Natural killer cell (primary cell): Measurements from ENCODE around the gene SLC26A1. TPM values are rescaled to one million over a fixed set of nuclear protein-coding genes. Genes with fewer than 3 reads are reported as not detected.
A peak's percentile ranks its signal among the peaks of the same experiment; 100 is the strongest.

Experiments used
- ATAC-seq, 3 donors: fragments of 150-1000 bp in 2 of 3; fragments of 200-7000 bp in 1 of 3; cut with Tn5 transposase; 1 replicate in 1 of 3; 2 replicates in 2 of 3; pipeline ENCODE4 v1.10.0; 2021; ENCODE audit warnings: mild to moderate bottlenecking in 2 of 3, moderate library complexity in 2 of 3
- DNase-seq, 2 donors: peaks; one replicate each; pipeline versions ENCODE4 v3.0.0 to v3.0.0-alpha.2; 2013 to 2021; ENCODE audit warnings: mixed read lengths in 1 of 2
- H3K27ac ChIP-seq: one replicate; pipeline ENCODE4 v1.5.1; 2013; ENCODE audit warnings: mild to moderate bottlenecking, low read length
- H3K27me3 ChIP-seq: one replicate; pipeline ENCODE4 v1.6.1; 2013; ENCODE audit warnings: low read length; ENCODE audit not compliant: control insufficient read depth, insufficient read depth
- H3K36me3 ChIP-seq: one replicate; pipeline ENCODE4 v1.6.1; 2013; ENCODE audit warnings: low read length; ENCODE audit not compliant: control insufficient read depth, insufficient read depth
- H3K4me1 ChIP-seq: one replicate; pipeline ENCODE4 v1.6.1; 2013; ENCODE audit warnings: low read length; ENCODE audit not compliant: control insufficient read depth, insufficient read depth
- H3K4me3 ChIP-seq: one replicate; pipeline ENCODE4 v1.5.1; 2013; ENCODE audit warnings: low read length
- H3K9me3 ChIP-seq: one replicate; pipeline ENCODE4 v1.6.1; 2013; ENCODE audit warnings: low read length; ENCODE audit not compliant: control insufficient read depth, insufficient read depth
- H3K27ac Mint-ChIP-seq, 2 donors: one replicate each; pipeline ENCODE4 v1.8.0; 2022; ENCODE audit warnings: mild to moderate bottlenecking in 2 of 2, mixed read lengths in 2 of 2, moderate library complexity in 1 of 2
- H3K27me3 Mint-ChIP-seq, 2 donors: one replicate each; pipeline ENCODE4 v1.8.0; 2022; ENCODE audit warnings: low read depth in 2 of 2, mixed read lengths in 2 of 2
- H3K36me3 Mint-ChIP-seq: one replicate; pipeline ENCODE4 v1.8.0; 2022; ENCODE audit warnings: mixed read lengths
- H3K4me1 Mint-ChIP-seq, 2 donors: one replicate each; pipeline ENCODE4 v1.8.0; 2022; ENCODE audit warnings: mixed read lengths in 2 of 2
- H3K4me3 Mint-ChIP-seq: one replicate; pipeline ENCODE4 v1.8.0; 2022; ENCODE audit warnings: mild to moderate bottlenecking, moderate library complexity, mixed read lengths
- H3K9me3 Mint-ChIP-seq, 2 donors: one replicate each; pipeline ENCODE4 v1.8.0; 2022; ENCODE audit warnings: mixed read lengths in 2 of 2
- WGBS: methylation state at CpG from one replicate; pipeline ENCODE4 v1.1.7; 2013; ENCODE audit warnings: missing lambda C conversion rate; ENCODE audit not compliant: insufficient coverage; 5-methylcytosine and 5-hydroxymethylcytosine counted together
- intact Hi-C: fragments of 100-400 bp; cut with micrococcal nuclease; formaldehyde crosslinking; loops from one replicate; pipeline ENCODE4 v1.14.2; 2022
- total RNA-seq, 4 donors: library from RNA; stranded (reverse); fragments of 120-200 nt in 1 of 4; gene quantifications; one replicate each; pipeline versions ENCODE4 v1.2.3 to v1.2.4, GENCODE V29; 2013 to 2022
- TF ChIP-seq, protein P1 (sequence below): fragments of 200-600 bp; IDR thresholded peaks from one replicate; pipeline ENCODE4 v1.8.0; 2022; ENCODE audit warnings: antibody characterized with exemption

Gene SLC26A1
- total RNA-seq, 3 donors from 2014 or later (not counting 1 experiment from before 2014, with no cell fraction given): 0.19 to 0.80 (median 0.61) TPM

DNA sequence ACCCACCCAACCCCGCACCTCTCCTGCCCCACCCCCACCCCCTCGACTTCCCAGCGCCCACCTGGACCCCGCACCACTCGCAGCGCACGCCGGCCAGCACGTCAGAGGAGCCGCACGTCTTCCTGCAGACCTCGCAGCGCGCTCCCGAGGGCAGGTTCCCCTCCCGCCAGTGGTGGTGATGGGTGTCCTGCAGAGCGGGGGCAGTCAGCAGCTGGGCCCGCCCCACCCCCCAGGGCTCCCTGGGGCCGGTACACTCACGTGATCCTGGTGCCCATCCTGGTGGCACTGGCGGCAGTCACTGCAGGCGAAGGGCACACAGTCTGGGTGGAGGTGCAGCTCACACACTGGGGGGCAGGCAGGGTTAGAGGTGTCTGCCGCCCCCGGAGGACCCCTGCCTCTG, 25.0 kb downstream of the SLC26A1 start:
- H3K9me3 Mint-ChIP-seq: no peaks in the 10 kb centered on the region
- intact Hi-C loops: no loop called here
- ATAC-seq (no peak), DNase-seq (no peak)
- Histone ChIP-seq H3K36me3 (peaks cover 31% of the 10 kb centered on the region), H3K27me3 (peaks cover 3% of the 10 kb centered on the region), H3K4me3 (no peak overlapping the region), H3K27ac (no peak overlapping the region), H3K4me1 (peaks cover 55% of the 10 kb centered on the region), H3K9me3 (no peaks in the 10 kb centered on the region)
- no peaks in the 10 kb centered on the region for H3K27me3 Mint-ChIP-seq
- H3K4me3 Mint-ChIP-seq: no peak overlapping the region
- WGBS: 38% methylated on average over 22 of the region's 24 CpGs
- TF ChIP-seq, protein P1, sequence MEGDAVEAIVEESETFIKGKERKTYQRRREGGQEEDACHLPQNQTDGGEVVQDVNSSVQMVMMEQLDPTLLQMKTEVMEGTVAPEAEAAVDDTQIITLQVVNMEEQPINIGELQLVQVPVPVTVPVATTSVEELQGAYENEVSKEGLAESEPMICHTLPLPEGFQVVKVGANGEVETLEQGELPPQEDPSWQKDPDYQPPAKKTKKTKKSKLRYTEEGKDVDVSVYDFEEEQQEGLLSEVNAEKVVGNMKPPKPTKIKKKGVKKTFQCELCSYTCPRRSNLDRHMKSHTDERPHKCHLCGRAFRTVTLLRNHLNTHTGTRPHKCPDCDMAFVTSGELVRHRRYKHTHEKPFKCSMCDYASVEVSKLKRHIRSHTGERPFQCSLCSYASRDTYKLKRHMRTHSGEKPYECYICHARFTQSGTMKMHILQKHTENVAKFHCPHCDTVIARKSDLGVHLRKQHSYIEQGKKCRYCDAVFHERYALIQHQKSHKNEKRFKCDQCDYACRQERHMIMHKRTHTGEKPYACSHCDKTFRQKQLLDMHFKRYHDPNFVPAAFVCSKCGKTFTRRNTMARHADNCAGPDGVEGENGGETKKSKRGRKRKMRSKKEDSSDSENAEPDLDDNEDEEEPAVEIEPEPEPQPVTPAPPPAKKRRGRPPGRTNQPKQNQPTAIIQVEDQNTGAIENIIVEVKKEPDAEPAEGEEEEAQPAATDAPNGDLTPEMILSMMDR: no peak
- H3K4me1 Mint-ChIP-seq: peaks cover 13 to 35% of the 10 kb centered on the region in 2 donors
- no peaks in the 10 kb centered on the region for H3K36me3 Mint-ChIP-seq
- peak overlapping the region in 1 of 2 donors; percentile 78 for H3K27ac Mint-ChIP-seq

DNA sequence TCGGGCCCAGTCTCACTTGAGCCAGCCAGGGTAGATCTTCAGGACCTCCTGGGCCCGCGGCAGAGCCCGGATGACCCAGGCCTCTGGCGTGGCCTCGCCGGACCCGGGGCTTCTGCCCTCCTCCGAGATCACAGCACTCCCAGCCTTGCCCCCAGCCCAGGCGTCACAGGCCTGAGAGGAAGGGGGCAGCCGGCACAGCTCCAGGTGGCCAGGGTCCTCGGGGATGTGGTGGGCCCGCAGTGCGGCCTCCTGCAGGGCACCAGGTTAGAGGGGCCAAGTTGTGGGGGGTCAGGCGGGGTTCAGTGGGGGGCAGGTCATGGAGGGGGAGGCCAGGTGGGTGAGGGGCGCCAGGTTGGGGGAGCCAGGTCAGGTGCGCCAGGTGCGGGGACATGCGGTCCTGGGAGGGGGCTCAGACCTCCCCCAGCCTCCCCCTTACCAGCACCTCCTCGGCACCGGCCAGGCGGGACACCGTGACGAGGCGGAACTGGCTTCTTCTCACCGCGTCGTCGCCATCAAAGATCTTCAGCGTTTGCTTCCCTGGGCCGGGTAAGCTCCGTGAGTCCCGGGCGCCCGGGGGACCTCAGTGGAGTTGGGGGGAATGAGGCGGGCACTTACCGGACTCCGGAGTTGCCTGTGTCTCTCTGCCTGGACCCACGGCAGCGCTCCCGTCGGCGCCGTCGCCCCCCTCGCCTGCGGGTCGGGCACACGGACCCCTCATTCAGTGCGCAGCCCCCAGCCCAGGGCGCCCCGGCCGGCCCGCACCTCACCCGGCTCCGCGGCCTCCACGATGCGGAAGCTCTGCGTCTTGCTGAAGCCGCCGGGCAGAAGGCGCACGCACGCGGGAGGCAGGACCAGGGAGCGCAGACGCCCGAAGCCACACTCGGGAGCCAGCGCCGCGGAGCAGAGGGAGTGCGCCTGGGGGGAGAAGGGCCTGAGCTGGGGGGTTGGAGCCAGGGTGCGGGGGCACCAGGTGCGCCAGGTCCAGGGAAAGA, 25.8 kb downstream of the SLC26A1 start:
- H3K27me3 Mint-ChIP-seq: no peaks in the 10 kb centered on the region
- intact Hi-C loops: no loop called here
- TF ChIP-seq, protein P1: no peak
- WGBS: 55% methylated on average over 75 of the region's 76 CpGs
- H3K4me3 Mint-ChIP-seq: peak overlapping the region; percentile 17
- Histone ChIP-seq H3K27ac (no peak overlapping the region), H3K4me3 (no peak overlapping the region), H3K9me3 (no peaks in the 10 kb centered on the region), H3K36me3 (peaks cover 40% of the 10 kb centered on the region), H3K27me3 (peaks cover 3% of the 10 kb centered on the region), H3K4me1 (peaks cover 50% of the 10 kb centered on the region)
- H3K9me3 Mint-ChIP-seq: no peaks in the 10 kb centered on the region
- peaks cover 13 to 35% of the 10 kb centered on the region in 2 donors for H3K4me1 Mint-ChIP-seq
- no peaks in the 10 kb centered on the region for H3K36me3 Mint-ChIP-seq
- DNase-seq (peak in 1 of 2 donors; percentile 30), ATAC-seq (no peak)
- H3K27ac Mint-ChIP-seq: no peak overlapping the region

DNA sequence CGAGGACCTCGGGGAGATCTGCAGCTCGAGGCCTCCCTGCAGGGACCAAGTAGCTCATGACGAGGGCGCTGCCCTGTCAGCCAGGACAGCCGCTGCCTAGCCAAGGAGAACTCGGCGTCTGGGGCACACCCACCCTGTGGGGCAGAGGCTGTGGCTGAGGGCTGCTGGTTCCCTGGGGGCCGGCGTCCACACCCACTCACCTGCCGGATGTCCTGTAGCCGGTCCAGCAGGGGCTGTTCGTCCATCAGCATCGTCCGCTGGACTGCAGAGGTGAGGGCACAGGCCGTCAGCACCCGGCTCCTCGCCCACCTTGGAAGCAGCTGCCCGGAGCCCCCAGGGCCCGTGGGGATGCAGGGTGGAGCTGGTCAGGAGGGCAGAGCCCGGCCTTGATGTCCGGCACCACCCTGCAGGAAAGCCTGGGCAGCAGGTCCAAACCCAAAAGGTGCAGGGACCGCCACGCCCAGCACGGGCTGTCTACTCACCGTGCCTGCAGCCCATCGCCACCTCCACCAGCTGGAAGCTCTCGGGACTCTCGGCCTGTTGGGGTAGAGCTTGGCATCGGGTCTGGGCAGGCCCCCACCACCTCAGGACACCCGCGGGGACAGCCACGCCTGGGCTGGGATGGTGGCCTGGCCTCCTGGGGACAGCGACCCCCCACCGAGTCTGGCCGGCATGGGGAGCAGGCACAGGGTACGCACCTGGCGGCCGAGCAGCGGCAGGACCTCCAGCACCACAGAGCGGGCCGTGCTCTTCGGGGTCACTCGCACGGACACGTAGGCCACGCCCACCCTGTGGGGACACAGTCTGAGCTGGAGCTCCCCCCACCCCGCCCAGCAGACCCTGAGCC, 26.7 kb downstream of the SLC26A1 start:
- 94% methylated on average over 48 of the region's 48 CpGs for WGBS
- TF ChIP-seq, protein P1: no peak
- H3K27me3 Mint-ChIP-seq: no peaks in the 10 kb centered on the region
- peaks cover 49% of the 10 kb centered on the region for H3K36me3 ChIP-seq
- H3K27me3 ChIP-seq: peaks cover 3% of the 10 kb centered on the region
- H3K27ac Mint-ChIP-seq: no peak overlapping the region
- intact Hi-C loops: no loop called here
- H3K9me3 Mint-ChIP-seq: no peaks in the 10 kb centered on the region
- H3K4me3 ChIP-seq: no peak overlapping the region
- H3K4me1 Mint-ChIP-seq: peaks cover 13 to 34% of the 10 kb centered on the region in 2 donors
- H3K4me3 Mint-ChIP-seq: no peak overlapping the region
- H3K9me3 ChIP-seq: no peaks in the 10 kb centered on the region
- ATAC-seq: no peak
- H3K36me3 Mint-ChIP-seq: no peaks in the 10 kb centered on the region
- no peak for DNase-seq
- H3K27ac ChIP-seq: no peak overlapping the region
- H3K4me1 ChIP-seq: peaks cover 41% of the 10 kb centered on the region
